DND-41 (cell line): ENCODE measurements around the gene HHLA2.

Experiments
- ATAC-seq: fragments of 200-7000 bp; cut with Tn5 transposase; 3 replicates; pipeline ENCODE4 v1.9.1; 2021; ENCODE audit warnings: low read depth; ENCODE audit not compliant: insufficient read depth
- DNase-seq: peaks from one replicate; pipeline ENCODE4 v3.0.0-alpha.2; 2020
- H2AFZ ChIP-seq: 2 replicates; pipeline ENCODE4 v1.6.0; 2012; ENCODE audit warnings: low read depth, low read length
- H3K27ac ChIP-seq: 2 replicates; pipeline ENCODE4 v1.5.1; 2012; ENCODE audit warnings: low read length, inconsistent platforms
- H3K27me3 ChIP-seq: fragments of 200-600 bp; sonication (generic); 2 replicates; pipeline ENCODE4 v1.6.0; 2012; ENCODE audit warnings: low read length, mild to moderate bottlenecking, inconsistent platforms; ENCODE audit not compliant: insufficient read depth, poor library complexity
- H3K36me3 ChIP-seq: 2 replicates; pipeline ENCODE4 v1.5.1; 2012; ENCODE audit warnings: low read length, inconsistent platforms; ENCODE audit not compliant: insufficient read depth
- H3K4me1 ChIP-seq: 2 replicates; pipeline ENCODE4 v1.5.1; 2012; ENCODE audit warnings: mild to moderate bottlenecking, low read length; ENCODE audit not compliant: insufficient read depth
- H3K4me2 ChIP-seq: 2 replicates; pipeline ENCODE4 v1.6.0; 2012; ENCODE audit warnings: mild to moderate bottlenecking, moderate library complexity, low read length, inconsistent platforms; ENCODE audit not compliant: insufficient read depth
- H3K4me3 ChIP-seq, 2 experiments: fragments of 200-600 bp in 1 of 2; shearing (Covaris generic) in 1 of 2; 2 replicates each; pipeline ENCODE4 v1.5.1; 2012 to 2016; ENCODE audit warnings: inconsistent platforms in 2 of 2, low read length in 2 of 2, mild to moderate bottlenecking in 2 of 2, low read depth in 1 of 2, moderate library complexity in 1 of 2
- H3K79me2 ChIP-seq: 2 replicates; pipeline ENCODE4 v1.6.0; 2012; ENCODE audit warnings: low read length, inconsistent platforms; ENCODE audit not compliant: insufficient read depth
- H3K9ac ChIP-seq: 2 replicates; pipeline ENCODE4 v1.6.0; 2012; ENCODE audit warnings: low read depth, mild to moderate bottlenecking, inconsistent platforms, low read length, moderate library complexity
- H3K9me3 ChIP-seq: 2 replicates; pipeline ENCODE4 v1.5.1; 2012; ENCODE audit warnings: low read length, moderate library complexity, mild to moderate bottlenecking, inconsistent platforms; ENCODE audit not compliant: insufficient read depth, severe bottlenecking
- H4K20me1 ChIP-seq: 2 replicates; pipeline ENCODE4 v1.6.0; 2012; ENCODE audit warnings: low read length; ENCODE audit not compliant: insufficient read depth
- CTCF ChIP-seq: IDR thresholded peaks from 2 replicates; pipeline ENCODE4 v1.5.1; 2012; ENCODE audit warnings: borderline replicate concordance, low read length, moderate library complexity, mild to moderate bottlenecking; ENCODE audit not compliant: poor library complexity, severe bottlenecking; ENCODE audit errors: extremely low read depth
- EZH2 ChIP-seq: IDR thresholded peaks from 3 replicates; pipeline ENCODE4 v1.6.1; 2012; ENCODE audit warnings: borderline replicate concordance, low read depth, mild to moderate bottlenecking, moderate library complexity, low read length, inconsistent platforms; ENCODE audit not compliant: severe bottlenecking

The HHLA2 gene

GRCh38 chr3:108342837-108343486 lies 46.6 kb downstream of the HHLA2 start:
- H3K27ac ChIP-seq, result no peak overlapping the region
- H3K9ac ChIP-seq, result no peak overlapping the region
- H3K4me3 ChIP-seq, result no peak overlapping the region
- no peaks in the 10 kb centered on the region for H3K79me2 ChIP-seq
- H3K36me3 ChIP-seq, result no peaks in the 10 kb centered on the region
- H4K20me1 ChIP-seq, result no peaks in the 10 kb centered on the region
- no peak for DNase-seq
- ATAC-seq, result no peak
- no peak overlapping the region for H3K4me2 ChIP-seq
- TF ChIP-seq EZH2, result no peak
- no peak for TF ChIP-seq CTCF
- no peak overlapping the region for H2AFZ ChIP-seq
- H3K27me3 ChIP-seq, result no peaks in the 10 kb centered on the region
- H3K9me3 ChIP-seq, result no peaks in the 10 kb centered on the region
- no peaks in the 10 kb centered on the region for H3K4me1 ChIP-seq

GRCh38 chr3:108343491-108343890 lies 47.1 kb downstream of the HHLA2 start:
- no peak for ATAC-seq

GRCh38 chr3:108345492-108346205 lies 49.3 kb downstream of the HHLA2 start:
- Histone ChIP-seq H3K27ac (no peak overlapping the region), H3K9ac (no peak overlapping the region), H2AFZ (no peak overlapping the region), H3K4me3 (no peak overlapping the region), H3K79me2 (no peaks in the 10 kb centered on the region), H3K36me3 (no peaks in the 10 kb centered on the region), H3K4me1 (no peaks in the 10 kb centered on the region), H3K4me2 (no peak overlapping the region), H3K9me3 (no peaks in the 10 kb centered on the region), H4K20me1 (no peaks in the 10 kb centered on the region), H3K27me3 (no peaks in the 10 kb centered on the region)
- ATAC-seq (no peak), DNase-seq (no peak)
- TF ChIP-seq CTCF, result no peak
- no peak for TF ChIP-seq EZH2

More at GRCh38 chr3:108343491-108343890, 47.1 kb downstream of the HHLA2 start:
- no peaks in the 10 kb centered on the region for H3K36me3 ChIP-seq
- no peak overlapping the region for H3K27ac ChIP-seq
- no peaks in the 10 kb centered on the region for H3K4me1 ChIP-seq
- no peak overlapping the region for H3K4me2 ChIP-seq
- H3K27me3 ChIP-seq, result no peaks in the 10 kb centered on the region
- no peaks in the 10 kb centered on the region for H3K79me2 ChIP-seq
- H4K20me1 ChIP-seq, result no peaks in the 10 kb centered on the region
- no peak overlapping the region for H2AFZ ChIP-seq
- H3K9me3 ChIP-seq, result no peaks in the 10 kb centered on the region
- H3K4me3 ChIP-seq, result no peak overlapping the region
- no peak for DNase-seq
- H3K9ac ChIP-seq, result no peak overlapping the region
- TF ChIP-seq CTCF, result no peak
- no peak for TF ChIP-seq EZH2
